Bronchial epithelial cell (primary cell): Measurements from ENCODE around the gene SMYD4. TPM values are rescaled to one million over a fixed set of nuclear protein-coding genes. Genes with fewer than 3 reads are reported as not detected.
"Not testable (repeated sequence)": the region's sequence is repeated elsewhere in the genome, so short reads cannot be mapped to it uniquely, and the experiment has no call there.

ENCODE experiments used
- DNase-seq: peaks from one replicate; pipeline ENCODE4 v3.0.0-alpha.2; 2010; ENCODE audit warnings: low read depth
- FAIRE-seq: peaks from 2 replicates; lab custom pipeline; 2011; peaks lifted over from hg19 to GRCh38; lab: Jason Lieb, UNC
- H3K27me3 ChIP-seq: 2 replicates; pipeline ENCODE4 v1.5.1; 2011; ENCODE audit warnings: low read length; ENCODE audit not compliant: control insufficient read depth, insufficient read depth
- H3K36me3 ChIP-seq: 2 replicates; pipeline ENCODE4 v1.5.1; 2011; ENCODE audit warnings: low read length; ENCODE audit not compliant: control insufficient read depth, insufficient read depth
- H3K4me3 ChIP-seq: 2 replicates; pipeline ENCODE4 v1.5.1; 2011; ENCODE audit warnings: mild to moderate bottlenecking, low read depth, low read length, control low read depth
- total RNA-seq: library from RNA; depleted of rRNA; stranded (reverse); fragments of >200 nt; gene quantifications from 2 replicates; pipeline ENCODE4 v1.2.1, GENCODE V29; 2014
- TF ChIP-seq, protein P1 (sequence below): IDR thresholded peaks from 2 replicates; pipeline ENCODE4 v1.5.1; 2011; ENCODE audit warnings: mild to moderate bottlenecking, moderate library complexity, low read length, control low read depth, inconsistent platforms; ENCODE audit not compliant: insufficient read depth, severe bottlenecking

SMYD4 gene
- total RNA-seq, 1 donor from 2014 or later: 7.9 TPM

DNA sequence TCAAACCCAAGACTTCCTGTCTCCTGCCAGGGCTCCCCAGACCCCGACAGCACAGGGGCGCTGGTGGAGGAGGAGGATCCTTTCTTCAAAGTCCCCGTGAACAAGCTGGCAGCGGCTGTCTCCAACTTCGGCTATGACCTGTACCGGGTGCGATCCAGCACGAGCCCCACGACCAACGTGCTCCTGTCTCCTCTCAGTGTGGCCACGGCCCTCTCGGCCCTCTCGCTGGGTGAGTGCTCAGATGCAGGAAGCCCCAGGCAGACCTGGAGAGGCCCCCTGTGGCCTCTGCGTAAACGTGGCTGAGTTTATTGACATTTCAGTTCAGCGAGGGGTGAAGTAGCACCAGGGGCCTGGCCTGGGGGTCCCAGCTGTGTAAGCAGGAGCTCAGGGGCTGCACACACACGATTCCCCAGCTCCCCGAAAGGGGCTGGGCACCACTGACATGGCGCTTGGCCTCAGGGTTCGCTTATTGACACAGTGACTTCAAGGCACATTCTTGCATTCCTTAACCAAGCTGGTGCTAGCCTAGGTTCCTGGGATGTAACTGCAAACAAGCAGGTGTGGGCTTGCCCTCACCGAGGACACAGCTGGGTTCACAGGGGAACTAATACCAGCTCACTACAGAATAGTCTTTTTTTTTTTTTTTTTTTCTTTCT is 59.8 kb downstream of the SMYD4 start:
- no peak overlapping the region for H3K4me3 ChIP-seq
- TF ChIP-seq, protein P1, sequence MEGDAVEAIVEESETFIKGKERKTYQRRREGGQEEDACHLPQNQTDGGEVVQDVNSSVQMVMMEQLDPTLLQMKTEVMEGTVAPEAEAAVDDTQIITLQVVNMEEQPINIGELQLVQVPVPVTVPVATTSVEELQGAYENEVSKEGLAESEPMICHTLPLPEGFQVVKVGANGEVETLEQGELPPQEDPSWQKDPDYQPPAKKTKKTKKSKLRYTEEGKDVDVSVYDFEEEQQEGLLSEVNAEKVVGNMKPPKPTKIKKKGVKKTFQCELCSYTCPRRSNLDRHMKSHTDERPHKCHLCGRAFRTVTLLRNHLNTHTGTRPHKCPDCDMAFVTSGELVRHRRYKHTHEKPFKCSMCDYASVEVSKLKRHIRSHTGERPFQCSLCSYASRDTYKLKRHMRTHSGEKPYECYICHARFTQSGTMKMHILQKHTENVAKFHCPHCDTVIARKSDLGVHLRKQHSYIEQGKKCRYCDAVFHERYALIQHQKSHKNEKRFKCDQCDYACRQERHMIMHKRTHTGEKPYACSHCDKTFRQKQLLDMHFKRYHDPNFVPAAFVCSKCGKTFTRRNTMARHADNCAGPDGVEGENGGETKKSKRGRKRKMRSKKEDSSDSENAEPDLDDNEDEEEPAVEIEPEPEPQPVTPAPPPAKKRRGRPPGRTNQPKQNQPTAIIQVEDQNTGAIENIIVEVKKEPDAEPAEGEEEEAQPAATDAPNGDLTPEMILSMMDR: peak; percentile 3
- H3K36me3 ChIP-seq: peaks cover 19% of the 10 kb centered on the region
- FAIRE-seq: peak; percentile 60
- DNase-seq: peak; percentile 99
- H3K27me3 ChIP-seq: no peaks in the 10 kb centered on the region

DNA sequence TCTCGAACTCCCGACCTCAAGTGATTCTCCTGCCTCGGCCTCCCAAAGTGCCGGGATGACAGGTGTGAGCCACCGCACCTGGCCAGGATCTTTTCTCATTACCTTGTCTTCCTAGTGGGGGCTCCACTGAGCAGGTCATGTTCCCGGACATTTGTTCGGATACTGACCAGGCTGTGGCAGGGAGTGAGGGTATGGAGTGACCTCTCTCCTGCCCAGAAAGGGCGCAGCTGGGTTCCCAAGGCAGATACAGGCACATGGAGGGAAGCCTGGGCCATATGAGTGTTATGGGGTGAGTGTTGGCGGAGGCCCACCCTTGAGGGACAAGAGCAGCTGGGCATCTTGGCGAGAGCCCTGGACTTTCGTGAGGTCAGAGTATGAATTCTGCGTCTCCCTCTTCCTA is 62.3 kb downstream of the SMYD4 start:
- DNase-seq: no peak
- Histone ChIP-seq H3K4me3 (no peak overlapping the region), H3K36me3 (peaks cover 15% of the 10 kb centered on the region), H3K27me3 (no peaks in the 10 kb centered on the region)
- TF ChIP-seq, protein P1: no peak
- no peak for FAIRE-seq

DNA sequence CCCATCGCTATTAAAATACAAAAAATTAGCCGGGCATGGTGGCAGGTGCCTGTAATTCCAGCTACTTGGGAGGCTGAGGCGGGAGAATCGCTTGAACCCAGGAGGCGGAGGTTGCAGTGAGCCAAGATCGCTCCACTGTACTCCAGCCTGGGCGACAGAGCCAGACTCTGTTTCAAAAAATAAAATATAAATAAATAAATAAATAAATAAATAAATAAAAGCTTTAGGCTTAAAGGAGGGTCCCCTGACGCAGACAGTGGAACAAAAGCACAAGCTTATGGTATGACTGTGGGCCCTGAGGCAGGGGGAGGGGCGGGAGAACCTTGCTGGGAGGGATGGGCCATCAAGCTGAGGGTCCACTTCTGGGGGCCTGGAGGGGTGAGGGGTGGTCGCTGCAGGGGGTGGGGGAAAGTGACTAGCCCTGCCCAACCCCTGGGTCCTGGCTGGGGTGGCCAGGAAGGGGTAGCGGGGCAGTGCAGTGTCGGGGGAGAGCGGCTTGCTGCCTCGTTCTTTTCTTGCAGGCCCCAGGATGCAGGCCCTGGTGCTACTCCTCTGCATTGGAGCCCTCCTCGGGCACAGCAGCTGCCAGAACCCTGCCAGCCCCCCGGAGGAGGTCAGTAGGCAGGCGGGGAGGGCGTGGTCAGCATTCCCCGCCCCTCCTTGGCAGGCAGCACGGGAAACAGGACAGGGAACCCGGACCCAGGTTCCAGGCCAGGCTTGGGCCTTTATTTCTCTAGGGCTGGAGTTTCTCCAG is 63.1 kb downstream of the SMYD4 start:
- H3K27me3 ChIP-seq: no peaks in the 10 kb centered on the region

DNA sequence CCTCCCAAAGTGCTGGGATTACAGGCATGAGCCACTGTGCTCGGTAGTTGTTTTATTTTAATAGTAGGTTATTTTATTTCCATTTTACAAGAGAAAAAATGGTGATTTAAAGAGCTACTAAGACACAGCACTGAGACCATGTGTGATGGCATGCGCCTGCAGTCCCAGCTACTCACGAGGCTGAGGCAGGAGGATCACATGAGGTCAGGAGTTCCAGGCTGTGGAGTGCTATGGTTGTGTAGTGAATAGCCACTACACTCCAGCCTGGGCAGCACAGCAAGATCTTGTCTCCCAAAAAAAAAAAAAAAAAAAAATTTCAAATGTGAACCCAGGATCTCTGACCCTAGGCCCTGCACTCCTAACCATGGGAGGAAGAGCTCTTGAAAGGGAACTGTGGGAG is 64.1 kb downstream of the SMYD4 start:
- FAIRE-seq (no peak), DNase-seq (no peak)
- peaks cover 6% of the 10 kb centered on the region for H3K36me3 ChIP-seq
- no peaks in the 10 kb centered on the region for H3K27me3 ChIP-seq
- TF ChIP-seq, protein P1: no peak
- H3K4me3 ChIP-seq: no peak overlapping the region

More for the DNA sequence above, 63.1 kb downstream of the SMYD4 start:
- TF ChIP-seq, protein P1: no peak
- no peak for FAIRE-seq
- no peak for DNase-seq
- Histone ChIP-seq H3K36me3 (peaks cover 12% of the 10 kb centered on the region), H3K4me3 (no peak overlapping the region)

DNA sequence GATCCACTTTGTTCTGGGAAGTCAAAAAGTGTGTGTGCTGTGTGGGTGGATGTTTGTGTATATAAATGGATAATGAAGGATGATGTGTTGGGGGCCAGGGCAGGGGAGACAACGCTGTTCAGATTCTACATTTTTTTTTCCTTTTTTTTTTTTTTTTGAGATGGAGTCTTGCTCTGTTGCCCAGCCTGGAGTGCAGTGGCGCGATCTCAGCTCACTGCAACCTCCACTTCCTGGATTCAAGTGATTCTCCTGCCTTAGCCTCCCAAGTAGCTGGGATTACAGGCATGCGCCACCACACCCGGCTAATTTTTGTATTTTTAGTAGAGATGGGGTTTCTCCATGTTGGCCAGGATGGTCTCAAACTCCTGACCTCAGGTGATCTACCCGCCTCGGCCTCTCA is 65.0 kb downstream of the SMYD4 start:
- H3K36me3 ChIP-seq, DNase-seq, H3K4me3 ChIP-seq, FAIRE-seq, H3K27me3 ChIP-seq: not testable (repeated sequence)

DNA sequence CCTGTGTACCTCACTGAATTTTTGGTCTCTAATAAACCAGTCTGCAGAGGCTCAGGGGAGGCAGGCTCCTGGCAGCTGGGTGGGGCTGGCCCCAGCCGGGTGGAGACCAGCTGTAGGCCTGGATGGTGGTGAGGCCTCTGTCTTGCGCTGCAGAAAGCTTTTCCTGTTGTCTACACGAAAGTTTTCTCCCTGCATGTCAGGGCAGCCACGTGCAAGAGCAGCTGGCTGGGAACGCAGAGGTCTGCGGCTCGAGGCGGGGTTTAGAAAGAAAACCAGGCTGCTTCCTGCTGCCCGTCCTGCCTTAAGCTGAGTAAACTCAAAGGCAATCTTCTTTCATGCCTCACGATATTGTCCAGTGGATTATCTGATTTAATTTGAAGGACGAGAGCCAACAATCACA is 65.4 kb downstream of the SMYD4 start:
- TF ChIP-seq, protein P1: no peak
- peak; percentile 82 for DNase-seq
- no peak overlapping the region for H3K4me3 ChIP-seq
- no peak for FAIRE-seq
- no peaks in the 10 kb centered on the region for H3K27me3 ChIP-seq
- peaks cover 4% of the 10 kb centered on the region for H3K36me3 ChIP-seq
